ENCODE measurements around the gene MYZAP.

DNA sequence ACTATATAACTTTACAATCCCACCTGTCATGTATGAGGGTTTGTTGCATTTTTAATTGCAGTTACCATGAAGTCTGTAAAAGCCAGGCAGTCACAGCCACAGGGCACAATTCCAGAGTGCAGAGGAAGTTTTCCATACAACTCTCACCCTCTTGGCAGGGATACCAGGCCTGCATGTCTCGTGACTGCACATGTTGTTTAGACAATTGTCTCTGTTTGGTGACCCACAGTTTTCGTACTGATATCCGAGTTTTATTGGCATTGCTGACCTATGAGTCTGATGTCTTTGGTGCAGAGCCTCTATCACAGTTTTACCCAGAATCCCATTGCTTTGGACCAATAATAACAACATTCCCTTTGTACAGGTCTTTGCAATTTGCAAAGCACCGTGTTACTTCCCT is 24.9 kb upstream of the MYZAP start:
- TF ChIP-seq POLR2A (IDR thresholded peaks at IDR 0.05) (no peak), POLR2AphosphoS5 (IDR thresholded peaks at IDR 0.05) (no peak)

Measured in spleen (tissue), 3 donors.